NB4 (cell line): ENCODE measurements around the gene GPAM.

Experiments used
- CTCF ChIP-seq: IDR thresholded peaks from one replicate; pipeline ENCODE4 v1.5.1; 2012; ENCODE audit warnings: low read depth, low read length
- MAX ChIP-seq: IDR thresholded peaks from 2 replicates; pipeline ENCODE4 v1.6.1; 2011; ENCODE audit warnings: low read depth, low read length
- MYC ChIP-seq: IDR thresholded peaks from 2 replicates; pipeline ENCODE4 v1.6.1; 2011; ENCODE audit warnings: low read depth, low read length
- POLR2A ChIP-seq: IDR thresholded peaks from 2 replicates; pipeline ENCODE4 v1.6.1; 2011; ENCODE audit warnings: mild to moderate bottlenecking; ENCODE audit not compliant: insufficient read length; ENCODE audit errors: extremely low read depth

- no peak for TF ChIP-seq CTCF
- TF ChIP-seq POLR2A, result no peak
- no peak for TF ChIP-seq MYC
- TF ChIP-seq MAX, result no peak
Measured at GRCh38 chr10:112151524-112152039, 32.0 kb downstream of the GPAM start.
